ENCODE data around the gene SFN. TPM values are rescaled to one million over a fixed set of nuclear protein-coding genes. Genes with fewer than 3 reads are reported as not detected.
A peak's percentile ranks its signal among the peaks of the same experiment; 100 is the strongest.

The SFN gene
- total RNA-seq (2012; rRNA removed) = not detected in 2 replicates

GRCh38 chr1:26862781-26863684, at the start of gene SFN:
SFN (plus strand) TSS chr1:26863149; CDS start chr1:26863213, 64 bp downstream.
- Histone ChIP-seq H3K4me1 (ENCODE audit: control insufficient read depth, insufficient read depth, low read length) (peaks cover 13% of the 10 kb centered on the region), H3K4me2 (ENCODE audit: low read length) (peak within 1 kb of the TSS; percentile 98), H3K9me3 (replicated peaks; ENCODE audit: low read length) (no peaks in the 10 kb centered on the region), H3K36me3 (ENCODE audit: insufficient read depth, low read length) (no peaks in the 10 kb centered on the region), H3K27me3 (ENCODE audit: control insufficient read depth, insufficient read depth, low read length) (no peaks in the 10 kb centered on the region), H3K4me3 (ENCODE audit: low read length) (peak within 1 kb of the TSS; percentile 84), H3K9ac (ENCODE audit: low read depth, low read length) (peak within 1 kb of the TSS; percentile 80)

GRCh38 chr1:26814377-26814776, 48.6 kb upstream of the SFN start:
- Histone ChIP-seq H3K4me2 (ENCODE audit: low read length) (no peak overlapping the region), H3K27me3 (ENCODE audit: control insufficient read depth, insufficient read depth, low read length) (no peaks in the 10 kb centered on the region), H3K4me1 (ENCODE audit: control insufficient read depth, insufficient read depth, low read length) (no peaks in the 10 kb centered on the region), H3K9ac (ENCODE audit: low read depth, low read length) (no peak overlapping the region), H3K4me3 (ENCODE audit: low read length) (no peak overlapping the region), H3K9me3 (replicated peaks; ENCODE audit: low read length) (no peaks in the 10 kb centered on the region), H3K36me3 (ENCODE audit: insufficient read depth, low read length) (no peaks in the 10 kb centered on the region)

DNA sequence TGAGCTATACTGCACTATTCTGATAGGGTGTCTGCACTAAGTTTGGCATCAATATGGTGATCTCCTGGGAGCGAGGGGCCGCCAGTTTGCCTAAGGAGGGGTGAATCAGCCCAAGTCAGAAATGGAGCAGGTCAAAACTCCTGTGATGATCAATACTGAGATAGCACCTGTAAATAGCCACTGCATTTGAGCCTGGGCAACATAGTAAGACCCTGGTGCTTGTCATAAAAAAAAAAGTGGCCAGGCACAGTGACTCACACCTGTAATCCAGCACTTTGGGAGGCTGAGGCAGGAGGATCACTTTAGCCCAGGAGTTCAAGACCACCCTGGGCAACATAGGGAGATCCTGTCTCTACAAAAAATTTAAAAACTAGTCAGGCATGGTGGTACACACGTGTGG, 48.1 kb upstream of the SFN start:
- H3K4me3 ChIP-seq (ENCODE audit: low read length) = no peak overlapping the region
- no peaks in the 10 kb centered on the region for H3K27me3 ChIP-seq (ENCODE audit: control insufficient read depth, insufficient read depth, low read length)
- no peak overlapping the region for H3K9ac ChIP-seq (ENCODE audit: low read depth, low read length)
- no peaks in the 10 kb centered on the region for H3K9me3 ChIP-seq (replicated peaks; ENCODE audit: low read length)
- H3K4me1 ChIP-seq (ENCODE audit: control insufficient read depth, insufficient read depth, low read length) = no peaks in the 10 kb centered on the region
- H3K4me2 ChIP-seq (ENCODE audit: low read length) = no peak overlapping the region
- H3K36me3 ChIP-seq (ENCODE audit: insufficient read depth, low read length) = no peaks in the 10 kb centered on the region

- Histone ChIP-seq H3K4me2 (ENCODE audit: low read length) (no peak overlapping the region), H3K4me3 (ENCODE audit: low read length) (no peak overlapping the region), H3K27me3 (ENCODE audit: control insufficient read depth, insufficient read depth, low read length) (no peaks in the 10 kb centered on the region), H3K4me1 (ENCODE audit: control insufficient read depth, insufficient read depth, low read length) (peaks cover under 1% of the 10 kb centered on the region), H3K9me3 (replicated peaks; ENCODE audit: low read length) (no peaks in the 10 kb centered on the region), H3K36me3 (ENCODE audit: insufficient read depth, low read length) (no peaks in the 10 kb centered on the region), H3K9ac (ENCODE audit: low read depth, low read length) (no peak overlapping the region)
Measured at GRCh38 chr1:26820784-26821269, 42.1 kb upstream of the SFN start.

GRCh38 chr1:26822737-26823395, 40.1 kb upstream of the SFN start:
- no peak overlapping the region for H3K4me3 ChIP-seq (ENCODE audit: low read length)
- no peaks in the 10 kb centered on the region for H3K9me3 ChIP-seq (replicated peaks; ENCODE audit: low read length)
- H3K27me3 ChIP-seq (ENCODE audit: control insufficient read depth, insufficient read depth, low read length) = no peaks in the 10 kb centered on the region
- H3K4me1 ChIP-seq (ENCODE audit: control insufficient read depth, insufficient read depth, low read length) = peaks cover 12% of the 10 kb centered on the region
- no peaks in the 10 kb centered on the region for H3K36me3 ChIP-seq (ENCODE audit: insufficient read depth, low read length)
- no peak overlapping the region for H3K9ac ChIP-seq (ENCODE audit: low read depth, low read length)
- H3K4me2 ChIP-seq (ENCODE audit: low read length) = no peak overlapping the region

GRCh38 chr1:26824731-26825130, 38.2 kb upstream of the SFN start:
- Histone ChIP-seq H3K4me3 (ENCODE audit: low read length) (no peak overlapping the region), H3K4me1 (ENCODE audit: control insufficient read depth, insufficient read depth, low read length) (peaks cover 23% of the 10 kb centered on the region), H3K4me2 (ENCODE audit: low read length) (no peak overlapping the region), H3K9ac (ENCODE audit: low read depth, low read length) (no peak overlapping the region), H3K9me3 (replicated peaks; ENCODE audit: low read length) (no peaks in the 10 kb centered on the region), H3K27me3 (ENCODE audit: control insufficient read depth, insufficient read depth, low read length) (no peaks in the 10 kb centered on the region), H3K36me3 (ENCODE audit: insufficient read depth, low read length) (no peaks in the 10 kb centered on the region)

- Histone ChIP-seq H3K9me3 (replicated peaks; ENCODE audit: low read length) (no peaks in the 10 kb centered on the region), H3K36me3 (ENCODE audit: insufficient read depth, low read length) (no peaks in the 10 kb centered on the region), H3K4me1 (ENCODE audit: control insufficient read depth, insufficient read depth, low read length) (peaks cover 23% of the 10 kb centered on the region), H3K27me3 (ENCODE audit: control insufficient read depth, insufficient read depth, low read length) (no peaks in the 10 kb centered on the region), H3K9ac (ENCODE audit: low read depth, low read length) (peak within 1 kb of the TSS; percentile 72), H3K4me3 (ENCODE audit: low read length) (peak within 1 kb of the TSS; percentile 73), H3K4me2 (ENCODE audit: low read length) (peak within 1 kb of the TSS; percentile 83)
Measured at GRCh38 chr1:26826261-26827105, 36.5 kb upstream of the SFN start, which contains the start of gene ZDHHC18. ZDHHC18 (plus strand) TSS chr1:26826688; CDS start chr1:26826805, 117 bp downstream.

- Histone ChIP-seq H3K9ac (ENCODE audit: low read depth, low read length) (peak overlapping the region; percentile 72), H3K9me3 (replicated peaks; ENCODE audit: low read length) (no peaks in the 10 kb centered on the region), H3K36me3 (ENCODE audit: insufficient read depth, low read length) (peaks cover 5% of the 10 kb centered on the region), H3K4me1 (ENCODE audit: control insufficient read depth, insufficient read depth, low read length) (peaks cover 23% of the 10 kb centered on the region), H3K27me3 (ENCODE audit: control insufficient read depth, insufficient read depth, low read length) (no peaks in the 10 kb centered on the region), H3K4me2 (ENCODE audit: low read length) (peak overlapping the region; percentile 83), H3K4me3 (ENCODE audit: low read length) (peak overlapping the region; percentile 73)
Measured at GRCh38 chr1:26827106-26827604, 35.8 kb upstream of the SFN start.

DNA sequence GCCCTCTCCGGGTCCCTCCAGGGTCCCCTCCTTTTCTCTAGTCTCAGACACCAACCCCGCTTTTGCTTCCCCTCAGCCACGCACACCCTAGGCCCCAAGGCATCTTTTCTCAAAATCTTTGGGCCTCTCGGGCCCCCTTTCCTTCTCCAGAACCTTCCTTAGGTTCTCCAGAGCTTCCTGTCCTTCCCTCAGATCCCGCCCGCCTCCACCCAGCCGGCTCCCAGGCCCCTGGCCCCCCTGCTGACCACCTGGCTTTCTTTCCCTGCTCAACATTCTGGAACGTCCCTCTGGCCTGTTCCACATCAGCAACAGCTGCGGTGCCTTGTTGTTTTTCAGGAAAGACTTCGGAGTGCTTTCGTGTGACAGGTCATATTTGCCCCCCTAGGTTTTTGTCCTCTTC, 35.3 kb upstream of the SFN start:
- Histone ChIP-seq H3K27me3 (ENCODE audit: control insufficient read depth, insufficient read depth, low read length) (no peaks in the 10 kb centered on the region), H3K9me3 (replicated peaks; ENCODE audit: low read length) (no peaks in the 10 kb centered on the region), H3K9ac (ENCODE audit: low read depth, low read length) (peak overlapping the region; percentile 72), H3K4me3 (ENCODE audit: low read length) (peak overlapping the region; percentile 73), H3K4me2 (ENCODE audit: low read length) (peak overlapping the region; percentile 83), H3K4me1 (ENCODE audit: control insufficient read depth, insufficient read depth, low read length) (peaks cover 23% of the 10 kb centered on the region), H3K36me3 (ENCODE audit: insufficient read depth, low read length) (peaks cover 10% of the 10 kb centered on the region)

GRCh38 chr1:26828411-26828991, 34.4 kb upstream of the SFN start:
- Histone ChIP-seq H3K9me3 (replicated peaks; ENCODE audit: low read length) (no peaks in the 10 kb centered on the region), H3K4me2 (ENCODE audit: low read length) (peak overlapping the region; percentile 5), H3K36me3 (ENCODE audit: insufficient read depth, low read length) (peaks cover 18% of the 10 kb centered on the region), H3K4me1 (ENCODE audit: control insufficient read depth, insufficient read depth, low read length) (peaks cover 23% of the 10 kb centered on the region), H3K27me3 (ENCODE audit: control insufficient read depth, insufficient read depth, low read length) (no peaks in the 10 kb centered on the region), H3K4me3 (ENCODE audit: low read length) (no peak overlapping the region), H3K9ac (ENCODE audit: low read depth, low read length) (no peak overlapping the region)

All from skeletal muscle satellite cell (primary cell).